GM23248 (cell line): ENCODE data around the gene ARHGAP8. TPM values are rescaled to one million over a fixed set of nuclear protein-coding genes. Genes with fewer than 3 reads are reported as not detected.

Experiments used
- DNase-seq: peaks from one replicate; pipeline ENCODE4 v3.0.0-alpha.2; 2015
- H2AFZ ChIP-seq: fragments of 200-600 bp; sonication (generic); 2 replicates; pipeline ENCODE4 v1.6.1; 2016; ENCODE audit warnings: antibody characterized with exemption
- H3F3A ChIP-seq: fragments of 200-600 bp; sonication (generic); 2 replicates; pipeline ENCODE4 v1.6.1; 2016; ENCODE audit warnings: mild to moderate bottlenecking, antibody characterized with exemption, mixed run types; ENCODE audit not compliant: insufficient read depth
- H3K27ac ChIP-seq: fragments of 200-600 bp; sonication (generic); 2 replicates; pipeline ENCODE4 v1.5.1; 2016; ENCODE audit warnings: mild to moderate bottlenecking
- H3K27me3 ChIP-seq: fragments of 200-600 bp; sonication (generic); replicated peaks from 2 replicates; pipeline ENCODE4 v1.6.1; 2016; ENCODE audit warnings: mild to moderate bottlenecking; ENCODE audit not compliant: insufficient read depth
- H3K36me3 ChIP-seq: fragments of 200-600 bp; sonication (generic); 2 replicates; pipeline ENCODE4 v1.6.1; 2016; ENCODE audit warnings: low read depth, mild to moderate bottlenecking
- H3K4me1 ChIP-seq: fragments of 200-600 bp; sonication (generic); 2 replicates; pipeline ENCODE4 v1.6.1; 2016; ENCODE audit warnings: mild to moderate bottlenecking; ENCODE audit not compliant: insufficient read depth
- H3K4me2 ChIP-seq: fragments of 200-600 bp; sonication (generic); one replicate; pipeline ENCODE4 v1.6.1; 2016; ENCODE audit warnings: mild to moderate bottlenecking; ENCODE audit not compliant: unreplicated experiment
- H3K4me3 ChIP-seq: fragments of 200-600 bp; sonication (generic); 2 replicates; pipeline ENCODE4 v1.5.1; 2016; ENCODE audit warnings: mild to moderate bottlenecking
- H3K79me2 ChIP-seq: fragments of 200-600 bp; sonication (generic); 2 replicates; pipeline ENCODE4 v1.6.1; 2016; ENCODE audit warnings: mild to moderate bottlenecking; ENCODE audit not compliant: insufficient read depth
- H3K9ac ChIP-seq: fragments of 200-600 bp; sonication (generic); 2 replicates; pipeline ENCODE4 v1.6.1; 2016; ENCODE audit warnings: mild to moderate bottlenecking
- H3K9me2 ChIP-seq: fragments of 200-600 bp; sonication (generic); 2 replicates; pipeline ENCODE4 v1.6.1; 2016; ENCODE audit warnings: mixed run types, mild to moderate bottlenecking, moderate library complexity; ENCODE audit not compliant: insufficient read depth
- H3K9me3 ChIP-seq: fragments of 200-600 bp; sonication (generic); one replicate; pipeline ENCODE4 v1.6.1; 2017; ENCODE audit warnings: low read depth
- H4K20me1 ChIP-seq: fragments of 200-600 bp; sonication (generic); 2 replicates; pipeline ENCODE4 v1.6.0; 2016; ENCODE audit not compliant: insufficient read depth
- EZH2 ChIP-seq: fragments of 200-600 bp; sonication (generic); IDR thresholded peaks from 2 replicates; pipeline ENCODE4 v1.6.1; 2018; ENCODE audit warnings: antibody characterized with exemption, mild to moderate bottlenecking; ENCODE audit not compliant: insufficient read depth, poor library complexity, severe bottlenecking
- EZH2phosphoT487 ChIP-seq: fragments of 200-600 bp; sonication (generic); IDR thresholded peaks from 2 replicates; pipeline ENCODE4 v1.6.1; 2018; ENCODE audit warnings: antibody characterized with exemption, moderate library complexity, mild to moderate bottlenecking, low read depth; ENCODE audit not compliant: insufficient read depth
- WGBS, 2 experiments: methylation state at CpG; one replicate each; pipeline ENCODE4 v1.1.6; 2015 to 2017; ENCODE audit warnings: low lambda C conversion rate in 2 of 2, low coverage in 1 of 2; ENCODE audit errors: missing lambda C conversion rate in 2 of 2; 5-methylcytosine and 5-hydroxymethylcytosine counted together
- in situ Hi-C: fragments of 300-500 bp; cut with MboI; formaldehyde crosslinking; loops from 2 replicates; pipeline ENCODE4 v1.15.0; 2020
- polyA plus RNA-seq: library from polyadenylated mRNA; unstranded; fragments of >200 nt; fragmentation: Nextera tagmentation; extraction: Ambion mirVana; gene quantifications from 2 replicates; pipeline ENCODE4 v1.2.1, GENCODE V29; 2016
- total RNA-seq: library from RNA; depleted of rRNA; stranded (reverse); fragments of >200 nt; shearing (Covaris generic); gene quantifications from 2 replicates; pipeline ENCODE4 v1.2.3, GENCODE V29; 2014

Gene ARHGAP8
- total and polyA plus RNA-seq, 2 experiments from 2014 or later = 0.54 TPM; not detected in 1

DNA sequence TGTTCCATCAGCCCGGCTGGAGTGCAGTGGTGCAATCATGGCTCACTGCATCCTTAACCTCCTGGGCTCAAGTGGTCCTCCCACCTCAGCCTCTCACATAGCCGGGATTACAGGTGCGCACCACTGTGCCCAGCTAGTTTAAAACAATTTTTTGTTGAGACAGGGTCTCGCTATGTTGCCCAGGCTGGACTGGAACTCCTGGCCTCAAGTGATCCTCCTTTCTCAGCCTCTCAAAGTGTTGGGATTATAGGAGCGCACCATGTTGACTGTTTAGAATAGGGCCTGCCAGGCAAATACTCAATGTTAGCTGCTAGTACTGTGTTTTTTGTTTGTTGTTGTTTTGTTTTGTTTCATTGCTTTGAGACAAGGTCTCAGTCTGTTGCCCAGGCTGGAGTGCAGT lies 66.4 kb downstream of the ARHGAP8 start:
- TF ChIP-seq EZH2 = no peak
- no peak for TF ChIP-seq EZH2phosphoT487
- DNase-seq = no peak
- no peaks in the 10 kb centered on the region for H3K9me3 ChIP-seq
- no peaks in the 10 kb centered on the region for H4K20me1 ChIP-seq
- WGBS, 2 experiments = 80 to 88% methylated on average over 5 of the region's 5 CpGs
- no peak overlapping the region for H3K27ac ChIP-seq
- H3K9ac ChIP-seq = no peak overlapping the region
- H3K36me3 ChIP-seq = no peaks in the 10 kb centered on the region
- H3F3A ChIP-seq = no peaks in the 10 kb centered on the region
- H3K79me2 ChIP-seq = no peaks in the 10 kb centered on the region
- no peak overlapping the region for H3K4me2 ChIP-seq
- peaks cover 3% of the 10 kb centered on the region; the same call in 1 of the 2 replicates for H3K27me3 ChIP-seq
- in situ Hi-C loops = loop anchor here (10.0 kb wide), 1 partner anchor 276 kb away; no protein-coding TSS in a partner anchor
- H2AFZ ChIP-seq = no peak overlapping the region
- no peaks in the 10 kb centered on the region for H3K4me1 ChIP-seq
- H3K4me3 ChIP-seq = no peak overlapping the region
- no peaks in the 10 kb centered on the region for H3K9me2 ChIP-seq

- no peaks in the 10 kb centered on the region for H3K79me2 ChIP-seq
- no peak overlapping the region for H3K4me3 ChIP-seq
- H3K9me2 ChIP-seq = no peaks in the 10 kb centered on the region
- H3K27ac ChIP-seq = no peak overlapping the region
- H3K4me2 ChIP-seq = no peak overlapping the region
- H3F3A ChIP-seq = no peaks in the 10 kb centered on the region
- WGBS, 2 experiments = 53 to 56% methylated on average over 17 to 18 of the region's 18 CpGs
- in situ Hi-C loops = loop anchor here (10.0 kb wide), 1 partner anchor 275 kb away; no protein-coding TSS in a partner anchor
- peaks cover 3% of the 10 kb centered on the region; the same call in 1 of the 2 replicates for H3K27me3 ChIP-seq
- H3K4me1 ChIP-seq = no peaks in the 10 kb centered on the region
- H3K9ac ChIP-seq = no peak overlapping the region
- H3K9me3 ChIP-seq = no peaks in the 10 kb centered on the region
- DNase-seq = no peak
- TF ChIP-seq EZH2 = no peak
- no peak for TF ChIP-seq EZH2phosphoT487
- no peaks in the 10 kb centered on the region for H4K20me1 ChIP-seq
- no peaks in the 10 kb centered on the region for H3K36me3 ChIP-seq
- H2AFZ ChIP-seq = no peak overlapping the region
Observed at GRCh38 chr22:44819966-44820631, 67.7 kb downstream of the ARHGAP8 start.

GRCh38 chr22:44821741-44822475 lies 69.5 kb downstream of the ARHGAP8 start:
- TF ChIP-seq EZH2phosphoT487 (no peak), EZH2 (no peak)
- no peak overlapping the region for H2AFZ ChIP-seq
- in situ Hi-C loops = no loop called here

GRCh38 chr22:44822534-44822933 lies 70.2 kb downstream of the ARHGAP8 start:
- WGBS, 2 experiments = 68 to 70% methylated on average over 13 of the region's 13 CpGs
- in situ Hi-C loops = no loop called here
- Histone ChIP-seq H3K79me2 (no peaks in the 10 kb centered on the region), H3K9me2 (no peaks in the 10 kb centered on the region), H4K20me1 (no peaks in the 10 kb centered on the region), H3F3A (no peaks in the 10 kb centered on the region), H3K27me3 (peaks cover 3% of the 10 kb centered on the region; the same call in 1 of the 2 replicates), H3K4me3 (no peak overlapping the region), H3K9me3 (no peaks in the 10 kb centered on the region), H3K4me2 (no peak overlapping the region), H3K9ac (no peak overlapping the region), H2AFZ (no peak overlapping the region), H3K4me1 (no peaks in the 10 kb centered on the region), H3K36me3 (no peaks in the 10 kb centered on the region), H3K27ac (no peak overlapping the region)
- DNase-seq = no peak
- no peak for TF ChIP-seq EZH2phosphoT487
- no peak for TF ChIP-seq EZH2

More at GRCh38 chr22:44821741-44822475, 69.5 kb downstream of the ARHGAP8 start:
- Histone ChIP-seq H3K9ac (no peak overlapping the region), H3K27me3 (peaks cover 3% of the 10 kb centered on the region; the same call in 1 of the 2 replicates), H3K79me2 (no peaks in the 10 kb centered on the region), H3K4me3 (no peak overlapping the region), H3K4me1 (no peaks in the 10 kb centered on the region), H3K27ac (no peak overlapping the region), H3K4me2 (no peak overlapping the region), H3K9me2 (no peaks in the 10 kb centered on the region), H3K9me3 (no peaks in the 10 kb centered on the region), H4K20me1 (no peaks in the 10 kb centered on the region), H3F3A (no peaks in the 10 kb centered on the region), H3K36me3 (no peaks in the 10 kb centered on the region)
- DNase-seq = no peak
- WGBS, 2 experiments = 80 to 82% methylated on average over 24 of the region's 24 CpGs
